SK-N-MC (cell line): ENCODE results near the gene STARD10.

Source experiments
- DNase-seq: peaks from one replicate; pipeline ENCODE4 v3.0.0-alpha.2; 2011; ENCODE audit warnings: low read depth, low spot score
- H3K27ac ChIP-seq: fragments of 200-600 bp; sonication (generic); 2 replicates; pipeline ENCODE4 v1.5.1; 2016; ENCODE audit warnings: mixed run types
- H3K36me3 ChIP-seq: fragments of 200-600 bp; sonication (generic); 2 replicates; pipeline ENCODE4 v1.6.1; 2017; ENCODE audit warnings: antibody characterized with exemption, low read length, mixed read lengths; ENCODE audit not compliant: insufficient read depth
- H3K4me3 ChIP-seq: fragments of 200-600 bp; sonication (generic); 2 replicates; pipeline ENCODE4 v1.5.1; 2016
- H3K9ac ChIP-seq: fragments of 200-600 bp; sonication (generic); 2 replicates; pipeline ENCODE4 v1.8.0; 2017; ENCODE audit warnings: mixed run types, mixed read lengths; ENCODE audit not compliant: insufficient read length
- H3K9me3 ChIP-seq: fragments of 200-600 bp; sonication (generic); 2 replicates; pipeline ENCODE4 v1.6.1; 2017; ENCODE audit warnings: low read depth, mild to moderate bottlenecking, antibody characterized with exemption, low read length, moderate library complexity, mixed read lengths
- EZH2 ChIP-seq: fragments of 200-600 bp; sonication (generic); IDR thresholded peaks from one replicate; pipeline ENCODE4 v1.6.1; 2017; ENCODE audit warnings: antibody characterized with exemption
- FOXP2 ChIP-seq: optimal IDR thresholded peaks from 2 replicates; pipeline ENCODE3; 2011; ENCODE audit warnings: mild to moderate bottlenecking, moderate library complexity; ENCODE audit not compliant: insufficient read depth; ENCODE audit errors: extremely low read length, control extremely low read depth
- POLR2AphosphoS5 ChIP-seq: IDR thresholded peaks from 2 replicates; pipeline ENCODE4 v1.6.1; 2012; ENCODE audit warnings: mild to moderate bottlenecking, low read depth, low read length, borderline replicate concordance

The STARD10 gene

GRCh38 chr11:72758690-72759389 is 35.0 kb downstream of the STARD10 start:
- Histone ChIP-seq H3K27ac (no peak overlapping the region), H3K36me3 (no peaks in the 10 kb centered on the region), H3K4me3 (no peak overlapping the region), H3K9me3 (no peaks in the 10 kb centered on the region), H3K9ac (no peak overlapping the region)
- DNase-seq: no peak
- TF ChIP-seq FOXP2 (no peak), EZH2 (no peak), POLR2AphosphoS5 (no peak)

GRCh38 chr11:72758304-72758689 is 35.5 kb downstream of the STARD10 start:
- no peaks in the 10 kb centered on the region for H3K36me3 ChIP-seq
- H3K9me3 ChIP-seq: no peaks in the 10 kb centered on the region
- no peak overlapping the region for H3K9ac ChIP-seq
- no peak overlapping the region for H3K4me3 ChIP-seq
- TF ChIP-seq FOXP2 (no peak), POLR2AphosphoS5 (no peak), EZH2 (no peak)
- DNase-seq: no peak
- H3K27ac ChIP-seq: no peak overlapping the region

- Histone ChIP-seq H3K9ac (no peak overlapping the region), H3K4me3 (no peak overlapping the region), H3K36me3 (no peaks in the 10 kb centered on the region), H3K9me3 (no peaks in the 10 kb centered on the region), H3K27ac (no peak overlapping the region)
- no peak for DNase-seq
- no peak for TF ChIP-seq EZH2
- TF ChIP-seq FOXP2: no peak
- no peak for TF ChIP-seq POLR2AphosphoS5
Measured at GRCh38 chr11:72755713-72756285, 38.0 kb downstream of the STARD10 start.

GRCh38 chr11:72754544-72755155 is 39.2 kb downstream of the STARD10 start:
- Histone ChIP-seq H3K4me3 (no peak overlapping the region), H3K36me3 (no peaks in the 10 kb centered on the region), H3K27ac (no peak overlapping the region), H3K9me3 (no peaks in the 10 kb centered on the region), H3K9ac (no peak overlapping the region)
- no peak for TF ChIP-seq POLR2AphosphoS5
- DNase-seq: no peak

GRCh38 chr11:72754149-72754543 is 39.7 kb downstream of the STARD10 start:
- no peak for DNase-seq
- TF ChIP-seq FOXP2 (no peak), POLR2AphosphoS5 (no peak), EZH2 (no peak)
- Histone ChIP-seq H3K9ac (no peak overlapping the region), H3K36me3 (no peaks in the 10 kb centered on the region), H3K27ac (0 out of 2 replicates have a peak overlapping the region, but pooled peaks have one; percentile 25), H3K4me3 (no peak overlapping the region), H3K9me3 (no peaks in the 10 kb centered on the region)

- Histone ChIP-seq H3K9me3 (no peaks in the 10 kb centered on the region), H3K4me3 (peak overlapping the region; percentile 87), H3K27ac (0 out of 2 replicates have a peak overlapping the region, but pooled peaks have one; percentile 67), H3K36me3 (no peaks in the 10 kb centered on the region), H3K9ac (no peak overlapping the region)
- no peak for DNase-seq
- TF ChIP-seq POLR2AphosphoS5: no peak
- no peak for TF ChIP-seq EZH2
- no peak for TF ChIP-seq FOXP2
Measured at GRCh38 chr11:72753341-72754148, 40.3 kb downstream of the STARD10 start.

- peak within 1 kb of the TSS; percentile 74 for H3K9ac ChIP-seq
- H3K36me3 ChIP-seq: no peaks in the 10 kb centered on the region
- TF ChIP-seq POLR2AphosphoS5 (peak; percentile 67; the same call in 1 of the 2 replicates), EZH2 (no peak)
- no peak for DNase-seq
- H3K27ac ChIP-seq: peak within 1 kb of the TSS; percentile 67
- no peaks in the 10 kb centered on the region for H3K9me3 ChIP-seq
- H3K4me3 ChIP-seq: peak within 1 kb of the TSS; percentile 87
Measured at GRCh38 chr11:72752088-72752914, 41.5 kb downstream of the STARD10 start, which contains the start of gene ARAP1. Gene ARAP1, minus strand, starts transcription at chr11:72752408. Its CDS starts 25,280 bp downstream, at chr11:72727128.
